Measurements from ENCODE around the gene DIAPH2.

DNA sequence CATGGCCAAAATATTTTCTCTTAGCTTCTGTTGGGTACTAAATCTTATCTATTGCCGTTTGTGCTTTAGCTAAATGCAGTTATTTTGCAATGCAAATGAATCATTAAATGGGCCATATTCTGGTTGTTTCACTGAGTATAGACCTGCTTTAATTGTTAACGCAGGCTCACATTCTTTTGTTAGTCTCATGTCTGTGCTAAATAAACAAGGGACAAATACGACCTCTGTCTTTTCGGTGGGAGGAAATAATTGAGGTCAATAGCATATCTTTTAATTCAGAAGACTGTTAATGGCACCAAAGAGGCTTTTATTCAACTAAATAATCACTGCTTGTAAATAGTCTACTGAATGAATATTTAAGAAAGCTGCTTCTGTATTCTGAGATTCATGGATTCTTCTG, 76.9 kb downstream of the DIAPH2 start:
- TF ChIP-seq POLR2AphosphoS5 (IDR thresholded peaks at IDR 0.05) (no peak), POLR2A (IDR thresholded peaks at IDR 0.05) (no peak)
- TF ChIP-seq, protein P1, sequence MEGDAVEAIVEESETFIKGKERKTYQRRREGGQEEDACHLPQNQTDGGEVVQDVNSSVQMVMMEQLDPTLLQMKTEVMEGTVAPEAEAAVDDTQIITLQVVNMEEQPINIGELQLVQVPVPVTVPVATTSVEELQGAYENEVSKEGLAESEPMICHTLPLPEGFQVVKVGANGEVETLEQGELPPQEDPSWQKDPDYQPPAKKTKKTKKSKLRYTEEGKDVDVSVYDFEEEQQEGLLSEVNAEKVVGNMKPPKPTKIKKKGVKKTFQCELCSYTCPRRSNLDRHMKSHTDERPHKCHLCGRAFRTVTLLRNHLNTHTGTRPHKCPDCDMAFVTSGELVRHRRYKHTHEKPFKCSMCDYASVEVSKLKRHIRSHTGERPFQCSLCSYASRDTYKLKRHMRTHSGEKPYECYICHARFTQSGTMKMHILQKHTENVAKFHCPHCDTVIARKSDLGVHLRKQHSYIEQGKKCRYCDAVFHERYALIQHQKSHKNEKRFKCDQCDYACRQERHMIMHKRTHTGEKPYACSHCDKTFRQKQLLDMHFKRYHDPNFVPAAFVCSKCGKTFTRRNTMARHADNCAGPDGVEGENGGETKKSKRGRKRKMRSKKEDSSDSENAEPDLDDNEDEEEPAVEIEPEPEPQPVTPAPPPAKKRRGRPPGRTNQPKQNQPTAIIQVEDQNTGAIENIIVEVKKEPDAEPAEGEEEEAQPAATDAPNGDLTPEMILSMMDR (IDR thresholded peaks at IDR 0.05), result no peak
